Activated CD4-positive, alpha-beta T cell treated with anti-CD3 and anti-CD28 coated beads for 36 hours (primary cell): ENCODE data around the gene MLIP. TPM values are rescaled to one million over a fixed set of nuclear protein-coding genes. Genes with fewer than 3 reads are reported as not detected.

Experiments
- ATAC-seq: fragments of 200-7000 bp; cut with Tn5 transposase; one replicate; pipeline ENCODE4 v1.10.0; 2021; ENCODE audit warnings: mild to moderate bottlenecking, moderate library complexity
- CTCF ChIA-PET: fragments of 350-600 bp; sonication (Branson Sonifier 250); formaldehyde crosslinking; loops from one replicate; lab custom pipeline; 2021; ENCODE audit warnings: antibody characterized with exemption; lab: Charles Lee
- POLR2A ChIA-PET: fragments of 350-600 bp; sonication (Branson Sonifier 250); formaldehyde crosslinking; loops from one replicate; lab custom pipeline; 2021; ENCODE audit warnings: antibody characterized with exemption, inconsistent platforms; lab: Charles Lee
- DNase-seq: peaks from one replicate; pipeline ENCODE4 v3.0.0-alpha.2; 2020
- H3K27ac Mint-ChIP-seq: one replicate; pipeline ENCODE4 v1.8.0; 2021; ENCODE audit warnings: mixed read lengths
- H3K27me3 Mint-ChIP-seq: one replicate; pipeline ENCODE4 v1.8.0; 2021; ENCODE audit warnings: mixed read lengths
- H3K36me3 Mint-ChIP-seq: one replicate; pipeline ENCODE4 v1.8.0; 2021; ENCODE audit warnings: low read depth, mixed read lengths
- H3K4me1 Mint-ChIP-seq: one replicate; pipeline ENCODE4 v1.8.0; 2021; ENCODE audit warnings: mixed read lengths
- H3K4me3 Mint-ChIP-seq: one replicate; pipeline ENCODE4 v1.8.0; 2021; ENCODE audit warnings: mild to moderate bottlenecking, moderate library complexity, mixed read lengths
- H3K9me3 Mint-ChIP-seq: one replicate; pipeline ENCODE4 v1.8.0; 2021; ENCODE audit warnings: low read depth, mixed read lengths
- intact Hi-C, 2 experiments: fragments of 100-400 bp; cut with DNase I in 1 of 2; cut with micrococcal nuclease in 1 of 2; formaldehyde crosslinking; loops; one replicate each; pipeline versions ENCODE4 v1.14.2 to v1.15.1; 2022 to 2024; cut with DNase I, micrococcal nuclease
- total RNA-seq, 2 experiments: library from RNA; stranded (reverse); gene quantifications; one replicate each; pipeline ENCODE4 v1.2.3, GENCODE V29; 2021

MLIP gene
- total RNA-seq, 2 experiments from 2014 or later, result not detected

- POLR2A ChIA-PET, result no interaction called here
- no peaks in the 10 kb centered on the region for H3K4me1 Mint-ChIP-seq
- DNase-seq, result no peak
- peaks cover 10% of the 10 kb centered on the region for H3K27me3 Mint-ChIP-seq
- no peak overlapping the region for H3K4me3 Mint-ChIP-seq
- intact Hi-C loops, result no loop called here
- CTCF ChIA-PET, result no interaction called here
- H3K27ac Mint-ChIP-seq, result no peak overlapping the region
- no peaks in the 10 kb centered on the region for H3K9me3 Mint-ChIP-seq
- ATAC-seq, result no peak
- H3K36me3 Mint-ChIP-seq, result no peaks in the 10 kb centered on the region
Measured at GRCh38 chr6:54083287-54083686, 28.0 kb upstream of the MLIP start.

DNA sequence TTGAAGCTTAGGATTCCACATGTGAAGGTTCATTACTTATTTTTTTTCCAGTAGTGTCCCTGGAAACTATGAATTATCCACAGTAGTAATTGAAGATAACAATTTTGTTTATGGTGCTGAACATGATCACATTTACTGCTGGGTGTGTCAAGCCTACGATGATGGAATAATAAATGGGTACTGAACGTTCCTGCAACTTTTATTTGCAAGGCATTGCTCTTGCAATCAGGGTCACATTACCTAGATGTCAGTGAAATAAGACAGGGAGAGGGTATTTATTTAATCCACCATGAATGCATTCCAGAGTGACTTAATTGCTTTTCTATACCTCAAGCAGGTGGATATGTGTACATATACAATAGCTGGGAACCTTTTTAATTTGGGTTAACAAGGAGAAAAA lies 27.0 kb upstream of the MLIP start:
- Mint-ChIP-seq H3K27me3 (peaks cover 10% of the 10 kb centered on the region), H3K4me3 (no peak overlapping the region), H3K36me3 (no peaks in the 10 kb centered on the region), H3K4me1 (no peaks in the 10 kb centered on the region), H3K27ac (no peak overlapping the region), H3K9me3 (no peaks in the 10 kb centered on the region)
- POLR2A ChIA-PET, result no interaction called here
- ATAC-seq (no peak), DNase-seq (no peak)
- CTCF ChIA-PET, result no interaction called here
- intact Hi-C loops, result no loop called here

DNA sequence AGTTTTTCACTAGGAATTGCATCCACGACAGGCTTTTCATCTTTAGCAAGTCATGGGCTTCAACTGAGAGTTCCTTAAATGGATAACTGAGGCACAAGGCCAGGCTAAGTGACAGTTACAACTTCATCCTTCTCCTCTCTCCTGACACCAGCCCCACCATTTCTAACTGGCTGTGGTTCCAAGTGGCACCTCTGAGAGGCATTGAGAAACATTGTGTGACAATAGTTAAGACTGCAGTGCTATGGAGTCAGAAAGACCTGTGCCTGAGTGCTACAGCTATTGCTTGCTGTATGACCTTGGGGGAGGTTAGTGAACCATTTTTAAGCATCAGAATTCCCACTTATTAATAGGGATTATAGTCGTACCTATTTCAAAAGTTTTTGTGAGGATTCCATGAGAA lies 26.2 kb upstream of the MLIP start:
- intact Hi-C loops, result no loop called here
- CTCF ChIA-PET, result no interaction called here

DNA sequence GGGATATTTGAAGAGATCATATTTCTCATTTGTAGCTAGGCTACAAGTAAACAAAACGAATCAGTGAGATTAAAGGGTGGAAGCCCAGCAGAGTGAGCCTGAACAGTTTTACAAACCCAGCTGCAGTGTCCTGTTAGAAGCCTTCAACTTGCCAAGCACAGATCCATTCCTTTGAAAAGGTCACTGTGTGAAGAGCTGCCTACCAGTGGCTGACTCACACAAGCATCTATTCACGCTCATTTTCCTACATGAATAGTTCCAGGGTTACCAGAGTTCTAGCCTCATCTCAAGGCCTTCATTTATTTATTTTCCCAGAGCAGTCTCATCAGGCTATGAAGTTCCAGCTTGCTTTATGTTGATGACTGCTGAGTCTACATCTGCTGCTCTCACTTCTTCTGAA lies 25.7 kb upstream of the MLIP start:
- Mint-ChIP-seq H3K27me3 (peaks cover 6% of the 10 kb centered on the region), H3K9me3 (no peaks in the 10 kb centered on the region), H3K36me3 (no peaks in the 10 kb centered on the region), H3K27ac (no peak overlapping the region), H3K4me3 (no peak overlapping the region), H3K4me1 (no peaks in the 10 kb centered on the region)
- intact Hi-C loops, result no loop called here
- ATAC-seq, result no peak
- CTCF ChIA-PET, result no interaction called here
- POLR2A ChIA-PET, result no interaction called here
- DNase-seq, result no peak

More for the DNA sequence above, 26.2 kb upstream of the MLIP start:
- H3K9me3 Mint-ChIP-seq, result no peaks in the 10 kb centered on the region
- no peak for DNase-seq
- no peak for ATAC-seq
- no peaks in the 10 kb centered on the region for H3K4me1 Mint-ChIP-seq
- POLR2A ChIA-PET, result no interaction called here
- no peak overlapping the region for H3K4me3 Mint-ChIP-seq
- H3K36me3 Mint-ChIP-seq, result no peaks in the 10 kb centered on the region
- H3K27ac Mint-ChIP-seq, result no peak overlapping the region
- peaks cover 6% of the 10 kb centered on the region for H3K27me3 Mint-ChIP-seq

- H3K36me3 Mint-ChIP-seq, result no peaks in the 10 kb centered on the region
- no peak overlapping the region for H3K4me3 Mint-ChIP-seq
- no peak for DNase-seq
- CTCF ChIA-PET, result no interaction called here
- intact Hi-C loops, result no loop called here
- no peak for ATAC-seq
- H3K27me3 Mint-ChIP-seq, result peaks cover 4% of the 10 kb centered on the region
- POLR2A ChIA-PET, result no interaction called here
- no peak overlapping the region for H3K27ac Mint-ChIP-seq
- no peaks in the 10 kb centered on the region for H3K4me1 Mint-ChIP-seq
- no peaks in the 10 kb centered on the region for H3K9me3 Mint-ChIP-seq
Measured at GRCh38 chr6:54086439-54086838, 24.8 kb upstream of the MLIP start.

DNA sequence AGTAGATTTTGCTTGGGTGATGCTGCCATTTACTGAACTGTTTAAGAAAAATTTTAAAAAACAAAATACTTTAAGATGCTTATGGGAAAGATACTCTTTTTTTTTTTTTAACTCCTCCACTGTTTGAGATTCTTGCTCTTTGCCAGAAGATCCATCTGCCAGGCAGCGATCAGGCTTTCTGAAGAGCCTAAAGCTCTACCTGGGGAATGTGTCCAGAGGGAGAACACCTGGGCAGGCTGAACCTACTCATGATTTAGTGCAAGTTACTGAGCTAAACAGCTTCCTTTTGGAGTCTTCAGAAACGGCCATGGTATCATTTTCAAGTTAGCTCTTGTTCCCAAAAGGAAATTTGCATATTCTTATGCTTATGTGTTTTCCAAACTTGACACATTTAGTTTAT lies 23.5 kb upstream of the MLIP start:
- Mint-ChIP-seq H3K4me1 (no peaks in the 10 kb centered on the region), H3K9me3 (no peaks in the 10 kb centered on the region), H3K27me3 (peaks cover 2% of the 10 kb centered on the region), H3K36me3 (no peaks in the 10 kb centered on the region), H3K27ac (no peak overlapping the region), H3K4me3 (no peak overlapping the region)
- POLR2A ChIA-PET, result no interaction called here
- ATAC-seq (no peak), DNase-seq (no peak)
- intact Hi-C loops, result no loop called here
- CTCF ChIA-PET, result no interaction called here

DNA sequence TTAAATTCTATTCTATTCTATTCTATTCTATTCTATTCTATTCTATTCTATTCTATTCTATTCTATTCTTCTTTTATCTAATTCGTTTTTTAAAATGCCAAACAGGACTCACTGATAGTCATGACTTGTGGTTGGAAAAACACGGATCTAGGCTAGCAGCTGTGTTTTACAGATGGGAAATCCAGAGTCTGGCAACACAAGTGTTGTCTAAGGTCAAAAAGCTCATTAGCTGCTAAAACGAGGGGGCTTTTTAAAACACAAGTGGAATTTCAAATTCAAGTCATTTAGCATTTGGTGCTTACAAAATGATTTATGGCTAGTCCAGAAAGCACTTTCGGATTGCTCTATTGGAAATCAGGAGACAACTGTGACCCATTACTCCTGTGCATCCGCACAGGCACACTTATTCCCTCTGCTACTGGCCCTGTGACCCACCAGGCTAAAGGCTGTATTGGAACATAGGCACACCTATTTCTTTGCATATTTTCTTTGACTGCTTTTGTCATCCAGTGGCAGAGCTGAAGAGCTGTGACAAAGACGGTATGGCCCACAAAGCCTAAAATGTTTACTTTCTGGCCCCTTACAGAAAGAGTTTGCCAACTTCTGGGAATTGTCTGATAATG lies 17.8 kb upstream of the MLIP start:
- ATAC-seq (no peak), DNase-seq (no peak)
- intact Hi-C loops, result no loop called here
- H3K9me3 Mint-ChIP-seq, result no peaks in the 10 kb centered on the region
- no peak overlapping the region for H3K27ac Mint-ChIP-seq
- no peaks in the 10 kb centered on the region for H3K4me1 Mint-ChIP-seq
- ChIA-PET CTCF (no interaction called here), POLR2A (no interaction called here)
- H3K27me3 Mint-ChIP-seq, result no peaks in the 10 kb centered on the region
- H3K36me3 Mint-ChIP-seq, result no peaks in the 10 kb centered on the region
- H3K4me3 Mint-ChIP-seq, result no peak overlapping the region

DNA sequence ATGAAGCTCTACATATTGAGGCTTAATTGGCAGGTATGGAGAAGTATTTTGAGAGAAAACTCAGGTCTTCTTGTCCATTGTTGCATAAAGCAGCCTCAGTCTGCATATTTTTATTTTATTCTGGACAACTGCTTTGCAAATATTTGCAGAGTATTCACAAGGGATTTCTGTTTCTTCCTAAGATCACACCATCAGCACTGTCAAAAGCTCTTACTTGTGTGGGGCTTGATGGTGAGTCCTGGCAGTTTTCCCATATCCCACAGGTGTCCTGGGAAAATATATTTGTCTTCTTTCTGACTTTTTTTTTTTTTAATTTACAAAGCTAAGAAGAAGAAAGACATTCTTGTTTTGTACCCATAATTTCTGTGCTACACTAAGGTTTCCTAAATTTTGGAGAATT lies 16.9 kb upstream of the MLIP start:
- no peak for DNase-seq
- POLR2A ChIA-PET, result no interaction called here
- H3K9me3 Mint-ChIP-seq, result no peaks in the 10 kb centered on the region
- no peak for ATAC-seq
- H3K4me1 Mint-ChIP-seq, result no peaks in the 10 kb centered on the region
- H3K4me3 Mint-ChIP-seq, result no peak overlapping the region
- H3K27ac Mint-ChIP-seq, result no peak overlapping the region
- intact Hi-C loops, result no loop called here
- H3K36me3 Mint-ChIP-seq, result no peaks in the 10 kb centered on the region
- H3K27me3 Mint-ChIP-seq, result no peaks in the 10 kb centered on the region
- CTCF ChIA-PET, result interaction anchor here (0.6 kb wide), 1 partner anchor 73 kb away, joined by 3 read pairs; no protein-coding TSS in a partner anchor

- H3K4me1 Mint-ChIP-seq, result no peaks in the 10 kb centered on the region
- H3K36me3 Mint-ChIP-seq, result no peaks in the 10 kb centered on the region
- CTCF ChIA-PET, result interaction anchor here (0.6 kb wide), 1 partner anchor 72 kb away, joined by 3 read pairs; no protein-coding TSS in a partner anchor
Measured at GRCh38 chr6:54094786-54095185, 16.5 kb upstream of the MLIP start.

DNA sequence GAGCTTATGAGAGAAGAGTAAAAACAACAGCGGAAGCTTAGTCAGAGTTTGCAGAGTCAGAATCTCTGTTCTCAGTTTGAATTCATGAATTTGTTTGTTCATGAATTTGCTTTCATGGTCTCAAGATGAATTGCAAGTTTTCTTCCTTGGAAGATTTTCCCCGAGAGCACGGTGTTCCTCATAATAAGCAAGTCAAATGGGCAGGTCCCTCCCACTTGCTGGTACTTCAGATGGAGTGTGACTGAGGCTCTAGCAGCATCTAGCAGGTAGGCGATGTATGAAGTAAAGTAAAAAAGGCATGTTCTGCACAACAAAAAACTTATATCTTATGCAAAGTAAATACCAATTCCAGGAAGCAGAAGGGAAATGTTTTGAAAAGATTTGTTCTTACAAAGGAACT lies 15.5 kb upstream of the MLIP start:
- no peak overlapping the region for H3K4me3 Mint-ChIP-seq
- no peaks in the 10 kb centered on the region for H3K36me3 Mint-ChIP-seq
- intact Hi-C loops, result no loop called here
- H3K4me1 Mint-ChIP-seq, result no peaks in the 10 kb centered on the region
- H3K9me3 Mint-ChIP-seq, result no peaks in the 10 kb centered on the region
- ATAC-seq, result no peak
- H3K27ac Mint-ChIP-seq, result no peak overlapping the region
- POLR2A ChIA-PET, result no interaction called here
- H3K27me3 Mint-ChIP-seq, result no peaks in the 10 kb centered on the region
- CTCF ChIA-PET, result no interaction called here
- DNase-seq, result no peak

More at GRCh38 chr6:54094786-54095185, 16.5 kb upstream of the MLIP start:
- no peak overlapping the region for H3K4me3 Mint-ChIP-seq
- no peaks in the 10 kb centered on the region for H3K27me3 Mint-ChIP-seq
- no peaks in the 10 kb centered on the region for H3K9me3 Mint-ChIP-seq
- no peak overlapping the region for H3K27ac Mint-ChIP-seq
- ATAC-seq (no peak), DNase-seq (no peak)
- intact Hi-C loops, result no loop called here
- POLR2A ChIA-PET, result no interaction called here

- ChIA-PET POLR2A (no interaction called here), CTCF (no interaction called here)
- no peak for ATAC-seq
- no peaks in the 10 kb centered on the region for H3K27me3 Mint-ChIP-seq
- H3K27ac Mint-ChIP-seq, result no peak overlapping the region
- no peak overlapping the region for H3K4me3 Mint-ChIP-seq
- H3K36me3 Mint-ChIP-seq, result no peaks in the 10 kb centered on the region
- no peaks in the 10 kb centered on the region for H3K4me1 Mint-ChIP-seq
- DNase-seq, result no peak
- no peaks in the 10 kb centered on the region for H3K9me3 Mint-ChIP-seq
- intact Hi-C loops, result no loop called here
Measured at GRCh38 chr6:54096811-54097210, 14.4 kb upstream of the MLIP start.

DNA sequence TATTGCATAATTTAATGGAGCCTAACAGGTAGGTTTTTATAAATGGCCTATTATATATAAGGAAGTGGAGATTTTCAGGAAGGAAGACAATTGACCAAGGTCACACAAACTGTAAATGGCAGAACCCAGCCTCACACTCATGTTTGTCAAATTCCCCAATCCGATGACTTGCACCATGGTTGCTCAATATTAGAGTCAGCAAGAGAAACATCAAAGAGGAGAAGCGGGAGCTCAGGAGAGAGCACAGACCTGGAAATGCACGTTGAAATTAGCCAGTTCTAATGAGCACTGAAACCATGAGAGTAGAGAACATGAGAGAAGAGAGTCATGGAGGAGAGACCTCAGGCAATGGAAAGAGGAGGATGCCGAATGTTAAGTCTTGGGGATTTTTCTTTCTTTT lies 13.5 kb upstream of the MLIP start:
- ChIA-PET POLR2A (no interaction called here), CTCF (no interaction called here)
- H3K9me3 Mint-ChIP-seq, result no peaks in the 10 kb centered on the region
- no peaks in the 10 kb centered on the region for H3K36me3 Mint-ChIP-seq
- DNase-seq (no peak), ATAC-seq (no peak)
- no peaks in the 10 kb centered on the region for H3K27me3 Mint-ChIP-seq
- no peak overlapping the region for H3K4me3 Mint-ChIP-seq
- H3K27ac Mint-ChIP-seq, result no peak overlapping the region
- no peaks in the 10 kb centered on the region for H3K4me1 Mint-ChIP-seq
- intact Hi-C loops, result no loop called here
